Measurements from ENCODE around the gene MAPRE2.

MAPRE2 gene

GRCh38 chr18:35131387-35132020 lies 90.3 kb downstream of the MAPRE2 start:
- no peak for DNase-seq (ENCODE audit: low spot score)
- no peak for TF ChIP-seq CTCF (IDR thresholded peaks at IDR 0.05; ENCODE audit: extremely low read depth, missing control alignments)

DNA sequence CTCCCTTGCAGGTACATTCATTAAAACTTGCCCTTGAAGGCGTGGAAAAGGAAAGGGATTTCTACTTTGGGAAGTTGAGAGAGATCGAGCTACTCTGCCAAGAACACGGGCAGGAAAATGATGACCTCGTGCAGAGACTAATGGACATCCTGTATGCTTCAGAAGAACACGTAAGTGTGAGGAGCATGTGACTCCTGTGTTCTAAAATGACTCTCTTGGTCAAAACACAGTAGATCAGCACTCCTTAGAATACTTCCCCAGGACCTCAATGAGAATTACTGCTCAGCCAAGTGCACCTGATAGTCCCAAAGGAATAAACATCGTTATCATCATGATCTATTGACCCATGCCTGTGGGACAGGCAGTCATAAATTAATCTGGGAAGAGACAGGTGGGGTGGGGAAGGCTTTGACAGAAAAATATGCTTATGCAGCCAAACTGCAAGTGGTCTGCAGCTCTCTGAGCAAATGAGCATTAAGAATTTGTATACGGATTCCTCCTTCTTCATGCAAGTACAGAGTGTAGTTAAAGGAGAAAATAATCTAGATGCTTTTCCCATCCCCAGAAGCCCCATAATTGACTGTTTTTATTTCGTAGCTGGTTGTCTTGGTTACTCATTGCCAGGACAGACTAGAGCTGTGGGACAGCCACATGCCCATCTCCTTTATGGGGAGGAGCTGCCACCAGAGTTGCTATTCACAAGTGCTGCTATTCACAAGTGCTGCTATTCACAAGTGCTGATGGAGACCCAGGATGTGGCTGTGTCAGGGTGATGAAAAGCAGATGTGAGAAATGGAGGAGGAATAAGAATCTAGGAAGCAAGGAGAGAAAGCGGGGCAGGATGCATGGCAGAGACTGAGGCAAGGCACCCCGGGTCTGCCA lies 91.0 kb downstream of the MAPRE2 start:
- TF ChIP-seq CTCF (IDR thresholded peaks at IDR 0.05; ENCODE audit: extremely low read depth, missing control alignments): no peak
- no peak for DNase-seq (ENCODE audit: low spot score)

DNA sequence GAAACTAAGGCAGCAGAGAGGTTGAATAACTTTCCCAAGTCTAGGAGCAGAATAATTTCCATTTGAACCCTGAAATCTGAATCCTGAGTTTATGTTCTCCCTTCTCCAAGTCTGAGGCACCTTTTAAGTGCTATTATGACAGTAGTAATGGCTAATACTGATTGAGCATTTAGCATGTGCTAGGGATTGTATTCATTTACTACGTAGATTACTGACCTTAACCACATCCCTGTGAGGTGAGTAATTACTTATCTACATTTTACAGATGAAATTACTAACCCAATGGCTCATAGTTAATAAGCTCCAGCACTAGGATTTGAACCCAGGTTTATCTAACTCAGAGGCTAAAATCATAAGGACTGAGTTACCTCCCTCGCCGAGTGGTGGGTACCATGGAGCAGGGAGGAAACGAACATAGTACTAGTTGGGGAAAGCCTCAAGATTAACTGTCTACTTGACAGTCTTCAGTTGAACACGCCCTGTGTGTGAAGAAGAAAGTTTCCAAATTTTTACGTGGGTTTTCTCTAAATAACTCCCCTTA lies 93.0 kb downstream of the MAPRE2 start:
- no peak for DNase-seq (ENCODE audit: low spot score)
- TF ChIP-seq CTCF (IDR thresholded peaks at IDR 0.05; ENCODE audit: extremely low read depth, missing control alignments): no peak

GRCh38 chr18:35134791-35135531 lies 93.7 kb downstream of the MAPRE2 start:
- no peak for TF ChIP-seq CTCF (IDR thresholded peaks at IDR 0.05; ENCODE audit: extremely low read depth, missing control alignments)
- no peak for DNase-seq (ENCODE audit: low spot score)

DNA sequence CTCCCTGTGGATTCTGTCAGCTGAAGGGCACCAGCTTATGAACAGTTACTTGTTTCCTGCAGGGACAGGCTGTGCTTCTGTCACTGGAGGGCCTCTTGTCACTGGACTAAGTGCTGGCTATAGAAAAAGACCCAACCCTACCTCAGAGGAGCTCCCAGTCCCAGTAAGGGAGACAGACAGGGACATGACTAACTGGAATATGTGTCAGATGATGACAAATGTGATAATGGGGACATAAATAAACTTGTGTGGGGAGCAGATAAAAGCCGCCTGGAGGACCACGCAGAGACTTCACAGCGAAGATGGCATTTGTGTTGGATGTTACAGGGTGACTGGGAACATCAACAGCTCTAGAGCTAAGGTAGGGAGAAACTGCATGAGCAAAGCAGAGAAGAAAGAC lies 95.0 kb downstream of the MAPRE2 start:
- TF ChIP-seq CTCF (IDR thresholded peaks at IDR 0.05; ENCODE audit: extremely low read depth, missing control alignments): no peak
- DNase-seq (ENCODE audit: low spot score): no peak

DNA sequence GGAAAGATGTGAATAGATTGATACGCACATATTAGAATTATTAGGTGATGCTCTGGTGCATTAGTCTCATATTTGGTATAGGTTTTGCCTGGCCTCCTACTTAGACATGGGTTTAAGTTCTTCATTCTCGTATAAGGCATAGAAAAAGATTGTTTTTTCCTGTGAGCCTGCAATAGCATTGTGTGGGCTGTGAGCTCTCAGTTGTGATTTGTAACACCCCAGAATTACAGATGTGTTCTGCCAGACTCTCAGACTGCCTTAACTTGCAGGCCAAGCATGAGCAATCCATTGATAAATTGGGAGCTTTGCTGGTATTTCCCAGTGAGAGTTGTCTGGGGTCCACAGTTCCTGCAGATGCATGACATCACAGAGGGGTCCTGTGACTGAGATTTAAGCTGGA lies 95.7 kb downstream of the MAPRE2 start:
- TF ChIP-seq CTCF (IDR thresholded peaks at IDR 0.05; ENCODE audit: extremely low read depth, missing control alignments): no peak
- no peak for DNase-seq (ENCODE audit: low spot score)

Data from GM20000 (cell line).